RWPE2 (cell line): ENCODE data around the gene SH3D19.

Experiments used
- ATAC-seq: fragments of 200-7000 bp; cut with Tn5 transposase; 3 replicates; pipeline ENCODE4 v1.9.1; 2021; ENCODE audit warnings: low read depth
- DNase-seq: peaks from one replicate; pipeline ENCODE4 v3.0.0-alpha.2; 2020; ENCODE audit warnings: low spot score
- H3K27ac ChIP-seq: fragments of 450-650 bp; 2 replicates; pipeline ENCODE4 v1.5.1; 2017; ENCODE audit warnings: mild to moderate bottlenecking; ENCODE audit not compliant: poor library complexity, severe bottlenecking
- H3K27me3 ChIP-seq: fragments of 250-450 bp; sonication (Bioruptor Pico); 2 replicates; pipeline ENCODE4 v1.5.1; 2021; ENCODE audit warnings: mild to moderate bottlenecking, moderate library complexity; ENCODE audit not compliant: insufficient read depth, poor library complexity, severe bottlenecking
- H3K36me3 ChIP-seq: fragments of 250-450 bp; sonication (Bioruptor Pico); 2 replicates; pipeline ENCODE4 v1.5.1; 2020; ENCODE audit warnings: low read depth, mild to moderate bottlenecking, moderate library complexity
- H3K4me1 ChIP-seq: fragments of 250-450 bp; sonication (Bioruptor Pico); 2 replicates; pipeline ENCODE4 v1.5.1; 2021; ENCODE audit warnings: mild to moderate bottlenecking, moderate library complexity; ENCODE audit not compliant: insufficient read depth, poor library complexity, severe bottlenecking
- H3K4me3 ChIP-seq: fragments of 250-450 bp; sonication (Bioruptor Pico); 2 replicates; pipeline ENCODE4 v1.5.1; 2021; ENCODE audit warnings: mild to moderate bottlenecking, moderate library complexity; ENCODE audit not compliant: severe bottlenecking
- H3K9me3 ChIP-seq: fragments of 250-450 bp; sonication (Bioruptor Pico); 2 replicates; pipeline ENCODE4 v1.5.1; 2021; ENCODE audit warnings: mild to moderate bottlenecking, moderate library complexity; ENCODE audit not compliant: severe bottlenecking
- TF ChIP-seq, protein P1 (sequence below): fragments of 450-650 bp; IDR thresholded peaks from one replicate; pipeline ENCODE4 v1.5.1; 2017; ENCODE audit warnings: mild to moderate bottlenecking, moderate library complexity; ENCODE audit not compliant: poor library complexity, severe bottlenecking

Gene SH3D19

DNA sequence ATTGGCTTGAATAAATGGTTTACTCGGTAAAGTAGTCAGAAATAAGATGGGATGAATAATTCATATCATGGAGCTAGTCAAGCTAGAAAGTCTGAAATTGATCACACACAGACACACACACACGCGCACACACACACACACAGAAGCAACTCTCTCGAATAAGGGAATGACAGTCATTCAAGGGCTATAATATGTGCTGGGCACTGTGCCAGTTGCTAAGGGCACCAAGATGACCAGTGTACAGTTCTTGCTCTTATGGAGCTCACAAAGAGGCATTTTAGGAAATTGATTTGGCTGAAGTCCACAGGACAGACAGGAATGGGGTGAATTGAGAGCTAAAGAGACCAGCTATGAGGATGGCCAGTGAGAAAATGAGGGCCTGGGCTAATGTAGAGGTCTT lies 34.2 kb upstream of the SH3D19 start:
- Histone ChIP-seq H3K27ac (no peak overlapping the region), H3K27me3 (no peaks in the 10 kb centered on the region), H3K9me3 (no peaks in the 10 kb centered on the region), H3K4me3 (no peak overlapping the region), H3K4me1 (peaks cover 12% of the 10 kb centered on the region), H3K36me3 (no peaks in the 10 kb centered on the region)
- ATAC-seq = no peak
- DNase-seq = no peak
- TF ChIP-seq, protein P1, sequence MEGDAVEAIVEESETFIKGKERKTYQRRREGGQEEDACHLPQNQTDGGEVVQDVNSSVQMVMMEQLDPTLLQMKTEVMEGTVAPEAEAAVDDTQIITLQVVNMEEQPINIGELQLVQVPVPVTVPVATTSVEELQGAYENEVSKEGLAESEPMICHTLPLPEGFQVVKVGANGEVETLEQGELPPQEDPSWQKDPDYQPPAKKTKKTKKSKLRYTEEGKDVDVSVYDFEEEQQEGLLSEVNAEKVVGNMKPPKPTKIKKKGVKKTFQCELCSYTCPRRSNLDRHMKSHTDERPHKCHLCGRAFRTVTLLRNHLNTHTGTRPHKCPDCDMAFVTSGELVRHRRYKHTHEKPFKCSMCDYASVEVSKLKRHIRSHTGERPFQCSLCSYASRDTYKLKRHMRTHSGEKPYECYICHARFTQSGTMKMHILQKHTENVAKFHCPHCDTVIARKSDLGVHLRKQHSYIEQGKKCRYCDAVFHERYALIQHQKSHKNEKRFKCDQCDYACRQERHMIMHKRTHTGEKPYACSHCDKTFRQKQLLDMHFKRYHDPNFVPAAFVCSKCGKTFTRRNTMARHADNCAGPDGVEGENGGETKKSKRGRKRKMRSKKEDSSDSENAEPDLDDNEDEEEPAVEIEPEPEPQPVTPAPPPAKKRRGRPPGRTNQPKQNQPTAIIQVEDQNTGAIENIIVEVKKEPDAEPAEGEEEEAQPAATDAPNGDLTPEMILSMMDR = no peak

- no peaks in the 10 kb centered on the region for H3K9me3 ChIP-seq
- no peak overlapping the region for H3K4me3 ChIP-seq
- H3K4me1 ChIP-seq = peaks cover 12% of the 10 kb centered on the region
- TF ChIP-seq, protein P1 = no peak
- no peaks in the 10 kb centered on the region for H3K27me3 ChIP-seq
- ATAC-seq (no peak), DNase-seq (no peak)
- H3K36me3 ChIP-seq = no peaks in the 10 kb centered on the region
- H3K27ac ChIP-seq = no peak overlapping the region
These were observed 32.9 kb upstream of the SH3D19 start for GRCh38 chr4:151358266-151358665.

DNA sequence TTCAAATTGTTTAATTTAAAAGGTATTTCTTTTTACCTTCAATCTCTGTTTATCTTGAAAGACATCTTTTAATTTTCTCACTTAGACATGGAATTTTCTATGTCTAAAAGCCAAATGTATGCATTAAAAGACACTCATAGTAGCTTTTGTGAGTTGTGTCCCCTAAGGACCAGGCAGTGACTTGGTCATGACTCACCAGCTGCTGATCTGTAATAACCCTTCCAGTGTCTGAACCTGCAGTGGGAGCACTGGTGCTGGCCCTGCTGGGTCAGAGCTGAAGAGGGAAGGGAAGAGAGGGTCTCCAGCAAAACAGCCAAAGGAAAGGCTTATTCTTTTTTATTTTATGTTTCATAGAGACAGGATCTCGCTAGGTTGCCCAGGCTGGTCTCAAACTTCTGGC lies 31.1 kb upstream of the SH3D19 start:
- TF ChIP-seq, protein P1 = no peak
- Histone ChIP-seq H3K36me3 (no peaks in the 10 kb centered on the region), H3K9me3 (no peaks in the 10 kb centered on the region), H3K27ac (no peak overlapping the region), H3K4me3 (no peak overlapping the region), H3K4me1 (peaks cover 12% of the 10 kb centered on the region), H3K27me3 (no peaks in the 10 kb centered on the region)
- no peak for DNase-seq
- ATAC-seq = peak; percentile 67; the same call in 2 of the 3 replicates

- Histone ChIP-seq H3K9me3 (no peaks in the 10 kb centered on the region), H3K4me3 (no peak overlapping the region), H3K36me3 (no peaks in the 10 kb centered on the region), H3K27ac (no peak overlapping the region), H3K4me1 (peaks cover 12% of the 10 kb centered on the region), H3K27me3 (no peaks in the 10 kb centered on the region)
- TF ChIP-seq, protein P1 = no peak
- DNase-seq = no peak
- peak; percentile 73; the same call in 2 of the 3 replicates for ATAC-seq
These were observed 29.8 kb upstream of the SH3D19 start for GRCh38 chr4:151355155-151355554.

DNA sequence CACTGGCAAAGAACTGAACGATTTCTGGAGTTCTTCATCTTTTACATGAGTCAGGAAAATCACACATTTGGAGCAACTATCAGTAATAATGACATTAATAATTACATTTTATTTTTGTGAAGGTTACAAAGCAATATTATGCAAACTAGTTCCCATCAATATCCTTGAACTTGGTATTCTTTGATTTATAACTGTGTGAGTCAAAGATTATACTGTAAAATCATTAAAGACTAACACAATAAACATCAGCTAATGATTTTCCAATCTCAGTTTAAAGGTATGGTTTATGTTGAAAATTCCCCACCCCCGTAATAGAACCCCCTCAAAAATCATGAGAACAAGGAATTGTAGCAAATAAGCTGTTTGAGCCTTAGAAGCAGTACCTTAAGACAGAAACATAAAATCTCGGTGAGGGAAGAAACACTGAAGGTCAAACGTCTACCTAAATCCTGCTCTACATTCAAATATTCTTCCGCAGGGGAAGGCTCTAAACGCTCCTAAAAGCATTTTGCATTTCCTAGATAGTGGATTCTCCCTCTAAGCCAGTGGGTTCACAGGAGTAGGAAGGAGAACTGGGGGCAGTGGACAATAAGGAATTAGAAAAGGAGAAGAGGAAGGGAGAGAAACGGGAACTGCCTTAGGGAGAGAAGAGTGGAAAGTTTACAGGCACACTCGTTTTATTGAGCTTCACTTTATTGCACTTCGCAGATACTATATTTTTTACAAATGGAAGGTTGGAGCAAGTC lies 22.3 kb upstream of the SH3D19 start:
- H3K27ac ChIP-seq = no peak overlapping the region
- H3K4me3 ChIP-seq = no peak overlapping the region
- TF ChIP-seq, protein P1 = no peak
- ATAC-seq (no peak), DNase-seq (no peak)
- no peaks in the 10 kb centered on the region for H3K27me3 ChIP-seq
- no peaks in the 10 kb centered on the region for H3K36me3 ChIP-seq
- no peaks in the 10 kb centered on the region for H3K4me1 ChIP-seq
- H3K9me3 ChIP-seq = no peaks in the 10 kb centered on the region
